Esophagus muscularis mucosa (tissue), 3 donors: ENCODE measurements around the gene KLHL30.

Source experiments
- CTCF ChIP-seq, 3 experiments: fragments of 200-600 bp in 2 of 3; fragments of 450-650 bp in 1 of 3; sonication (generic) in 2 of 3; IDR thresholded peaks; one replicate each; pipeline ENCODE4 v1.5.1; 2017 to 2019; ENCODE audit warnings: antibody characterized with exemption in 3 of 3, mild to moderate bottlenecking in 2 of 3, moderate library complexity in 1 of 3
- POLR2A ChIP-seq: fragments of 450-650 bp; IDR thresholded peaks from one replicate; pipeline ENCODE4 v1.6.1; 2017; ENCODE audit warnings: antibody characterized with exemption, moderate library complexity, mild to moderate bottlenecking, low read depth
- POLR2AphosphoS5 ChIP-seq, 2 donors: sonication (generic); formaldehyde crosslinking; IDR thresholded peaks; one replicate each; pipeline ENCODE4 v1.6.1; 2017; ENCODE audit warnings: antibody characterized with exemption in 2 of 2

GRCh38 chr2:238097988-238098871, 40.2 kb upstream of the KLHL30 start:
- TF ChIP-seq CTCF (IDR thresholded peaks at IDR 0.05): no peak
- peak in 1 of 2 donors; percentile 15 for TF ChIP-seq POLR2AphosphoS5 (IDR thresholded peaks at IDR 0.05)
- TF ChIP-seq POLR2A: no peak
